Measurements from ENCODE around the gene FRMD4A.
"Not testable (repeated sequence)": the region's sequence is repeated elsewhere in the genome, so short reads cannot be mapped to it uniquely, and the experiment has no call there.

FRMD4A gene

DNA sequence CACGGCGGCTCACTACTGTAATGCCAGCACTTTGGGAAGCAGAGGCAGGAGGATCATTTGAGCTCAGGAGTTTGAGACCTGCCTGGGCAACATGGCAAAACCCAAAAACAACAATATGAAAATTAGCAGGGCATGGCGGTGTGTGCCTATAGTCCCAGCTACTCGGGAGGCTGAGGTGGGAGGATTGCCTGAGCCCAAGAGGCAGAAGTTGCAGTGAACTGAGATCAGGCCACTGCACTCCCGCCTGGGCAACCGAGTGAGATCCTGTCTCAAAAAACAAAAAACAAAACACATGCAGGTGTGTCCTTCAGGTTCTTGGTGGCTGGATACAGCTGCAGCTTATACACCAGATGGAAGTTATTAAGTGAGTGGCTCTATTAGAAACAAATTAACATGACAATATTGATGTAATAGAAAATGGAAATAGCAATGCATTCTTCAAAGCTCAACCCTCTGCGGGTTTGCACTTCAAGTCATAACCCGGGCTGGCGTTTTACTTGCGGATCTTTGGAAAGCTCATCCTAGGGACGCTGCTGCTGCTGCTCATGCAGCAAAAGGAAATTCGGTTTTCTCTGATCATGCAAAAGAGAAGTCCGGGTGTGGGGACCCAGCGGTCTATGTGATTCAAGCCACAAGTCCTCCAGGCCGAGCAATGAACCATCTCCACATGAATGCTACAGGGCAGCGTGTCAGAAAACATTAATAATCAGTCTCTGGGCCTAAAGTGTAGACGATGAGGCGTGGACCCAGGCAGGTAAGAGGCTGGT lies 462.0 kb downstream of the FRMD4A start:
- Histone ChIP-seq H3K9me3 (ENCODE audit: insufficient read depth, low read depth, low read length) (no peaks in the 10 kb centered on the region), H3K27me3 (ENCODE audit: insufficient read depth, low read length) (no peaks in the 10 kb centered on the region), H3K4me3 (ENCODE audit: low read length) (no peak overlapping the region), H3K9ac (ENCODE audit: low read depth, low read length) (no peak overlapping the region), H3K4me1 (ENCODE audit: insufficient read depth, low read length) (peaks cover 11% of the 10 kb centered on the region; the same call in 1 of the 2 replicates), H3K27ac (ENCODE audit: low read depth, low read length) (no peak overlapping the region), H3K36me3 (ENCODE audit: insufficient read depth, low read length) (no peaks in the 10 kb centered on the region; the same call in 1 of the 2 replicates)
- 92% methylated on average over 18 of the region's 18 CpGs for WGBS

DNA sequence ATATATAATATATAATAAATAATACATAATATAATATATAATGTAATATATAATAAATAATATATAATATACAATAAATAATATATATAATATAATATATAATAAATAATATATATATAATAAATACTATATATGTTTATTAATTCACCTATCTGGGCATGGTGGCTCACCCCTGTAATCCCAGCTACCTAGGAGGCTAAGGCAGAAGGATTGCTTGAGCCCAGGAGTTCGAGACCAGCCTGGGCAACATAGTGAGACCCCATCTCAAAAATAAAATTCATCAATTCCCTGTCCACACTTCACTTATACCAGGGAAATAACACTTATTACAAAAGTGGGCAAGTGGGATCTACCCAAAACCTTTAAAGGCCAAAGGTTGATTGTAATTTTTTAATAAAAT lies 462.9 kb downstream of the FRMD4A start:
- 95% methylated on average over 1 of the region's 1 CpG for WGBS
- H3K27me3 ChIP-seq (ENCODE audit: insufficient read depth, low read length): no peaks in the 10 kb centered on the region
- H3K27ac ChIP-seq (ENCODE audit: low read depth, low read length): no peak overlapping the region
- no peak overlapping the region for H3K4me3 ChIP-seq (ENCODE audit: low read length)
- H3K4me1 ChIP-seq (ENCODE audit: insufficient read depth, low read length): peaks cover 11% of the 10 kb centered on the region; the same call in 1 of the 2 replicates
- no peak overlapping the region for H3K9ac ChIP-seq (ENCODE audit: low read depth, low read length)
- H3K36me3 ChIP-seq (ENCODE audit: insufficient read depth, low read length): no peaks in the 10 kb centered on the region; the same call in 1 of the 2 replicates
- H3K9me3 ChIP-seq (ENCODE audit: insufficient read depth, low read depth, low read length): no peaks in the 10 kb centered on the region

DNA sequence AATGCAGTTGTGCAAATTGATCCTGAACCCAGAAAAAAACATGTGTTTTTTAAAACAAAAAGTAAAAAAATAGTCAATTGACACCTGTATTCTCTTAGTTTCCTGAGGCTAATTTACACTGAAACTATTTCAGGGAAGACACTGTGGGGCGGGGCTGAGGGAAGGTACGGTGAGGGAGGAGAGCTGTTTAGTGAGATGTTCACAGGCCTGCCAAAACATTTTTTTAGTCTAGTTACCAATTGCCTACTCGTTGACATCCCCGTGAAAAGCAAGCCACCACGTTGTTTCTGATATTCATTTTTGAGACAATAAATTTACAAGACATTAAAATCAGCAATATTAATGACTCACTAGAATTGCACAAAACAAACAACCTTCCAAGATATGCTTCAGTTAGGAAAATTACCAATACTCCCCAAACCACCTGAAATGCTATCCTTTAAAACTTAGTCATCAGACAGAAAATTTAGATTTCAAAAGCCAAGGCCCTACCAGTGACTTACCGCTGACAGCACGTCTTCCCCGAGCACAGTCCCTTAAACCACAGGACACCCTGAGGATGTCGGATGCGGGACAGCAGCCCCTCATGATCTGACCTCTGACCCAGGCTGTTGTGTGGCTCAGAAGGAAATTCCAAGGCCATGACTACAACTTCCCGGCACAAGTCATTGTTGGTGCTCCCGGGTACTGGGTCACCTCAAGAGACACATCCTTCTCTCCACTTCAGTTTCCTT lies 464.8 kb downstream of the FRMD4A start:
- Histone ChIP-seq H3K27ac (ENCODE audit: low read depth, low read length) (0 out of 2 replicates have a peak overlapping the region, but pooled peaks have one; percentile 18), H3K4me3 (ENCODE audit: low read length) (no peak overlapping the region), H3K27me3 (ENCODE audit: insufficient read depth, low read length) (no peaks in the 10 kb centered on the region), H3K4me1 (ENCODE audit: insufficient read depth, low read length) (peaks cover 11% of the 10 kb centered on the region; the same call in 1 of the 2 replicates), H3K9me3 (ENCODE audit: insufficient read depth, low read depth, low read length) (no peaks in the 10 kb centered on the region), H3K9ac (ENCODE audit: low read depth, low read length) (no peak overlapping the region), H3K36me3 (ENCODE audit: insufficient read depth, low read length) (no peaks in the 10 kb centered on the region)
- WGBS: 48% methylated on average over 12 of the region's 12 CpGs

DNA sequence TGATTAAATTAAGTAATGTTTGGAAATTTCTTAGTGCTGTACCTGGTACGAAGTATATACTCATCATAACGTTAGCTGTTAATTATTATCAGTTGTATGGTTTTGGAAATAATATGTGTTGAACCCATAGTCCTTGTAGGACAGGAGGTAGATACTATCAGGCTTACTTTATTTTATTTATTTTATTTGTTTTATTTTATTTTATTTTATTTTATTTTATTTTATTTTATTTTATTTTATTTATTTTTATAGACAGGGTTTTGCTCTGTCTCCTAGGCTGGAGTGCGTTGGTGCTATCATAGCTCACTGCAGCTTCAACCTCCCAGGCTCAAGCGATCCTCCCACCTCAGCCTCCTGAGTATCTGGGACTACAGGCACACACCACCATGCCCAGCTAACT lies 465.5 kb downstream of the FRMD4A start:
- WGBS: 96% methylated on average over 4 of the region's 4 CpGs
- not testable (repeated sequence) for H3K27ac ChIP-seq (ENCODE audit: low read depth, low read length); H3K4me3 ChIP-seq (ENCODE audit: low read length); H3K27me3 ChIP-seq (ENCODE audit: insufficient read depth, low read length); H3K36me3 ChIP-seq (ENCODE audit: insufficient read depth, low read length); H3K9me3 ChIP-seq (ENCODE audit: insufficient read depth, low read depth, low read length); H3K9ac ChIP-seq (ENCODE audit: low read depth, low read length)
- H3K4me1 ChIP-seq (ENCODE audit: insufficient read depth, low read length): peaks cover 11% of the 10 kb centered on the region; the same call in 1 of the 2 replicates

DNA sequence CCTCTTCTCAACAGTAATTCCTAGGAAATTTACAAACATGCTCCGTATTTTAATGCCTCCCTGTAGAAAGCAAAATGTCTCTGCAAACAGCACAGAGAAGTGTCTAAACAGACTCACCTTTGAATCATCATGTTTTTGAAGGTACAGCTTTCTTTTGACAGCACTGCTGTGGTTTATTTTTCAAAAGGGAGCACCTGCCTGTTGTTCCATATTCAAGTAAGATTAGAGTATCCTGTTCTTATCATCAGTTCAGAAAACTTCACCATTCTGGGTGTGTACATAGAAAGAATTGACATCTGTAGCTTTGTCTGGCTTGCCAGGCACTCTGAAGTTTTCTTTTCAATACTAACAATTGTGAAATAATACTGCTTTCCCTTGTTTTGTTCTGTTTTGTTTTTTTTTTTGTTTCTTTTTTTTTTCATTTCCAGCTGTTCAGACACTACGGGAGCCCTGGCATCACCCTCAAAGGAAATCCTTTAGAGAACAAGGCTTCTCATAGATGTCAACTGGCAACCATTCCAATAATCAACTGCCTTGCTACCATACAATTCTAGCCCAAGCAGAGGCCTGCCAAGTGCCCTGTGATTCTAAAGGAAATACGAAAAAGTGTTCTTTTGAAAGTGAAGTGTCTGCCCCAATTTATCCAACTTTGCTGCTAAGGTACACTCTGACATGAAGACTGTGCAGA lies 468.0 kb downstream of the FRMD4A start:
- Histone ChIP-seq H3K27ac (ENCODE audit: low read depth, low read length) (no peak overlapping the region), H3K36me3 (ENCODE audit: insufficient read depth, low read length) (no peaks in the 10 kb centered on the region), H3K27me3 (ENCODE audit: insufficient read depth, low read length) (no peaks in the 10 kb centered on the region), H3K9ac (ENCODE audit: low read depth, low read length) (no peak overlapping the region), H3K4me3 (ENCODE audit: low read length) (no peak overlapping the region), H3K9me3 (ENCODE audit: insufficient read depth, low read depth, low read length) (no peaks in the 10 kb centered on the region), H3K4me1 (ENCODE audit: insufficient read depth, low read length) (peaks cover 13% of the 10 kb centered on the region; the same call in 1 of the 2 replicates)
- 95% methylated on average over 3 of the region's 3 CpGs for WGBS

DNA sequence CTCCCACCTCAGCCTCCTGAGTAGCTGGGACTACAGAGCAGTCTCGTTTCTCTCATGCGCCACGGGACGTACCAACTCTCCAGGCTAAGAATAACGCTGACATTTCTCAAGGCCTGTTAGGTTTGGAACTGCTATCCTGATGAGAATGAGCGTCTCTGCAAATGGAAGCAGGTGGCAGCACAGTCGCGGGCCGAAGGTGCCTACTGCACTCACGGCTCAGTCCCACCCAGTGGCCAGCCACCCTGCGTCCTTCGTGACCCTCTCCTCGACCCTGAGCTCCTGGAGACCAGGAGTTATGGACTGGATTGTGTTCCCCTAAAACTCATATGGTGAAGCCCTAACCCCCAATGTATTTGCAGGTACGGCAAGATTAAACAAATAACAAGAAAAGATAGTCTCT lies 469.8 kb downstream of the FRMD4A start:
- Histone ChIP-seq H3K27ac (ENCODE audit: low read depth, low read length) (no peak overlapping the region), H3K4me1 (ENCODE audit: insufficient read depth, low read length) (peaks cover 6% of the 10 kb centered on the region; the same call in 1 of the 2 replicates), H3K9ac (ENCODE audit: low read depth, low read length) (no peak overlapping the region), H3K27me3 (ENCODE audit: insufficient read depth, low read length) (no peaks in the 10 kb centered on the region), H3K36me3 (ENCODE audit: insufficient read depth, low read length) (peaks cover 13% of the 10 kb centered on the region; the same call in 1 of the 2 replicates), H3K9me3 (ENCODE audit: insufficient read depth, low read depth, low read length) (no peaks in the 10 kb centered on the region), H3K4me3 (ENCODE audit: low read length) (no peak overlapping the region)
- WGBS: 96% methylated on average over 14 of the region's 14 CpGs

DNA sequence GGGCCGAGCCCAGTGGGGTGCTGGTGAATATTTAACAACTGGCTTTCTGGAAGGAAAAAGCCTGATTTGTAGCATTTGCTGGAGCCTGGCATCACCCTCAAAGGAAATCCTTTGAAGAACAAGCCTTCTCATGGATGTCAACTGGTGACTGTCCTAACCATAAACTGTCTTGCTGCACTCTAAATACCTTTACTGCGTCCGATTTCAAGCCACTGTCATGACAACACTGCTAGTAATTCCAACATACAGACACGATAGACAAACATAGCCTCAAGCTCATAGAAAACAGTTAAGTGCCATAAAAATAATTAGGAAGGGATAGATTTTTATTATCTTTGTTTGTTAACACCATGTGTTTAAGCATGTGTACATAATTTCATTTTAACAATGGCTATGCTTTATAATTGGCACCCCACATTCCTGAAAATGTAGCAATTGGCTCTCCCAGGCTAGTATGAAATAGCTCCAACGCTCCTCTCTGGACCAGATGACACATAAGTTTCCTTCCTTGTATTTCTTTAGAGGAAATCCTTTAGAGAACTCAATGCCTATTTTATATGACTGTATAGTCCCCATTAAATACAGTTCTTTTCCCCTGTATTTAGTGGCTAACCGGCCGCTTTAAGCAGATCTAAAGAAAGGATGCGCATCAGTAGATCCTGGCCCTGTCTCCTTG lies 470.6 kb downstream of the FRMD4A start:
- 95% methylated on average over 8 of the region's 8 CpGs for WGBS
- Histone ChIP-seq H3K27ac (ENCODE audit: low read depth, low read length) (no peak overlapping the region), H3K4me1 (ENCODE audit: insufficient read depth, low read length) (0 out of 2 replicates have a peak, but pooled peaks cover 3% of the 10 kb centered on the region), H3K4me3 (ENCODE audit: low read length) (no peak overlapping the region), H3K9me3 (ENCODE audit: insufficient read depth, low read depth, low read length) (no peaks in the 10 kb centered on the region), H3K36me3 (ENCODE audit: insufficient read depth, low read length) (peaks cover 13% of the 10 kb centered on the region; the same call in 1 of the 2 replicates), H3K9ac (ENCODE audit: low read depth, low read length) (no peak overlapping the region), H3K27me3 (ENCODE audit: insufficient read depth, low read length) (no peaks in the 10 kb centered on the region)

DNA sequence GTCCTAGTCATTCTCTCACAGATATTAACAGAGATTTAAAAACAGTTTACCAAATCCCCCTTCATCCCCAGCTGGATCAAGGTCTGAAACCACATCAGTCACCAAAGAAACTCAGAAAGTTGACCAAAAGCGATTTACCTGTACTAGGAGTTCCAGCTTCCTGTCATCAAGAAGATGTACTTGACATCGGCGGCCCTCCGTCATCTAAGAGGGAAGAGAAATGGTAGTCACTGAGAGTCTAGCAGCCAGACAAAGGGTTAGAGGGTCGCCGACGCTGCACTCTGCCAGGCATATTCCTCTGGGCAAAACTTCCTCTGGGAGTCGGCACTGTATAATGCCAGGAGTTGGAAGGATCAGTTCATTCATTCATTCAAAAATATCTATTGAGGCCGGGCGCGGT lies 472.0 kb downstream of the FRMD4A start:
- Histone ChIP-seq H3K27ac (ENCODE audit: low read depth, low read length) (no peak overlapping the region), H3K36me3 (ENCODE audit: insufficient read depth, low read length) (peaks cover 13% of the 10 kb centered on the region; the same call in 1 of the 2 replicates), H3K4me3 (ENCODE audit: low read length) (no peak overlapping the region), H3K9me3 (ENCODE audit: insufficient read depth, low read depth, low read length) (no peaks in the 10 kb centered on the region), H3K9ac (ENCODE audit: low read depth, low read length) (no peak overlapping the region), H3K27me3 (ENCODE audit: insufficient read depth, low read length) (no peaks in the 10 kb centered on the region), H3K4me1 (ENCODE audit: insufficient read depth, low read length) (0 out of 2 replicates have a peak, but pooled peaks cover 3% of the 10 kb centered on the region)
- WGBS: 96% methylated on average over 11 of the region's 11 CpGs

DNA sequence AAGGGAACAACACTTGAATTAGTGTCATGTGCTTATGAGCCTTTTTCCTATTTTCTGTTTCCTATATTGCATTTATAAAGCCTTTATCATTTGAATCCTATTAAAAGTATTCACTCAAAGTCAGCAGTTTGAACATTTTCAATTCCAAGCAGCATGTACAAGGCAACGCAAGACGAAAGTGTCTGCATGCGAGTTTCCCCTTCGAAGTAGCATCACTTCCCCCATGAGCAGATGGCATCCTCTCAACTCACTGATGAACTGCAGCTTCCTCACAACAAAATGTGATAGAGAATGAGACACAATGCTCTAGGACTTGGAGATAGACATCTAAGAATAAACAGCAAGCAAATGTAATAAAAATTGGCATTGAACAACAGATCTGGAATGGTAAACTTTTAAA lies 473.3 kb downstream of the FRMD4A start:
- Histone ChIP-seq H3K27me3 (ENCODE audit: insufficient read depth, low read length) (no peaks in the 10 kb centered on the region), H3K9ac (ENCODE audit: low read depth, low read length) (no peak overlapping the region), H3K36me3 (ENCODE audit: insufficient read depth, low read length) (peaks cover 17% of the 10 kb centered on the region; the same call in 1 of the 2 replicates), H3K4me3 (ENCODE audit: low read length) (no peak overlapping the region), H3K27ac (ENCODE audit: low read depth, low read length) (no peak overlapping the region), H3K9me3 (ENCODE audit: insufficient read depth, low read depth, low read length) (no peaks in the 10 kb centered on the region), H3K4me1 (ENCODE audit: insufficient read depth, low read length) (0 out of 2 replicates have a peak, but pooled peaks cover 3% of the 10 kb centered on the region)
- 94% methylated on average over 4 of the region's 4 CpGs for WGBS

DNA sequence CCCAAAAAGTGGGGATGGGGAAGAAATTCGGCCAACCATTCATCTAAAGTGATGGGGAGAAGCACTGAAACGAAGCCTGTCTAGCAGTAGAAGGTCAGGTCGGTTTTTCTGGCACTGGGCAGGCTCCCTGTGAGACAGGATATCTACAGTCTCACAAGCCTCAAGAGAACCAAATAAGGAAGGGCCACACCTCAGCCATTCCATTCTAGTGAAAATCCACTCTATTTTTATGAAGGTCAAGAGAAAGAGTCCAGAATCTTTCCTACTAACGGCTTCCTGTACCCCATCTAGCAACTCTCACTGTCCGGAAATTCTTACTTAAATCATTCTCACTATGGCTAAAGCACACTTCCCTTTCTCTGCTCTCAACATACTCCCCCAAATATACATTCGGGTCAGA lies 476.9 kb downstream of the FRMD4A start:
- Histone ChIP-seq H3K36me3 (ENCODE audit: insufficient read depth, low read length) (peaks cover 25% of the 10 kb centered on the region; the same call in 1 of the 2 replicates), H3K27ac (ENCODE audit: low read depth, low read length) (no peak overlapping the region), H3K4me1 (ENCODE audit: insufficient read depth, low read length) (peaks cover 4% of the 10 kb centered on the region; the same call in 1 of the 2 replicates), H3K4me3 (ENCODE audit: low read length) (no peak overlapping the region), H3K27me3 (ENCODE audit: insufficient read depth, low read length) (no peaks in the 10 kb centered on the region), H3K9ac (ENCODE audit: low read depth, low read length) (no peak overlapping the region), H3K9me3 (ENCODE audit: insufficient read depth, low read depth, low read length) (no peaks in the 10 kb centered on the region)
- WGBS: 94% methylated on average over 6 of the region's 6 CpGs

Measured in HUES64 (cell line).